NCI-H345 (cell line): Measurements from ENCODE around the gene PSMB7.

Source experiments
- DNase-seq: peaks from one replicate; lab custom pipeline; 2025; lab: John Stamatoyannopoulos, UW

PSMB7 gene

DNA sequence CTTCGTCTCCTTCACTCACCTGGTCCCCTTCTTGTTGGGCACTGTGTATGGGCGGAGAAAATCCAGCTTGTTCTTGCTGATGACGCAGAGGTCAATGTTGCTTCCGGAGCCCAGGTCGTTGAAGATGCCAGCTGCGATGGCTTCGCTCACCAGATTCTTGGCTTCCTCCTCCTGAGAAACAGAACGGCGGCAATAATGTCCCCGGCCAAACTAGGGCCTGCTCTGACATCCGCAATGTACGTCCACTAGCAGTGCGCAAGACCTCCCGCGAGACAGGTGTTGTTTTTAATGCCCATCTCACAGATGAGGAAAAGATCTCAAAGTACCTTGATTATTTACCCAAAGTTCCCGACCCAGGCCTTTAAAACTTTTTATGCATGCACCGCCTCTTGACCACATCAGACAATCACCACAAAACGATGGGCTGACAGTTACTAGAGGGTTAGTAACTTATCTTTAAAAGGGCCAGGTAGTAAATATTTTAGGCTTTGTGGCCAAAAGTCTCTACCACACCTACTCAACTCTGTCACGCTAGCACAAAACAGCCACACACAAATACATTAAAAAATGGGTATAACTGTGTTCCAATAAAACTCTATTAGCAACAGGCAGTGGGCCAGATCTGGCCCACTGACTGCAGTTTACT is 58.4 kb downstream of the PSMB7 start:
- DNase-seq = no peak

DNA sequence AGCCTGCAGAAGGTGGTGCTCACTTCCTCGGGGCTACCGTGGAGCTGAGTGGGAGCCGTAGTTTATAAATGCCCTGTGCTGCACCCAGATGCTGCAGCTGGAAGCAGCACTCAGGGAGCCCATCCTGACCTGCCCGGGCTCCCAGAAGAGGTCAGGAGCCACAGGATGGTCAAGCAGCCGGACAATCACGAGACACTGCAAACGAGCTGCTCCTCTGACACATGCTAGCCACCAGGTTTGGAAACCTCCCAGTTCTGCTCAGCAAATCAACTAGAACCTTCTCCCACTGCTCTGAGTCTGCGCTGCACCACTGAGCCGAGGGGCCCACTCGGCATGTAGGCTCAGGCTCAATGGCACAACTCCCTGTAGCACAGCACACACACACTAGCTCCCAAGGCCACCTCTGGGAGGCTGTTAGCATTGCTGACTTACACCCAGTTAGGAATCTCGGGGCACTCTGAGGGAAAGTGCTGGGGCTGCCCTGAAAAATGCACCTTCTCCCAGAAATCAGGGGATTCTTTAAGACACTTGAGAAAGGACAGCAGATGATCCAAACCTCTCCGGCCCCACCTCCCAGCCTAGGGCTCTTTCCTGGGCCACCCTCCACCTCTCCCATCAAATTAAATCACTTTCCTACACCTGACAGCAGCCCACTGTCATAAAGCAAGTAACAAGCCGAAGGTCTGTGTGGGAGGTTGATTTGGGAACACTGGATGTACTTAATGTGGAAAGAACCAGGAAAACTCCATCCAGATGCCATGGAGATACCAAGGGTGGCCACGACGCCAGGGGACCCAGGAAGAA is 59.1 kb downstream of the PSMB7 start:
- no peak for DNase-seq

DNA sequence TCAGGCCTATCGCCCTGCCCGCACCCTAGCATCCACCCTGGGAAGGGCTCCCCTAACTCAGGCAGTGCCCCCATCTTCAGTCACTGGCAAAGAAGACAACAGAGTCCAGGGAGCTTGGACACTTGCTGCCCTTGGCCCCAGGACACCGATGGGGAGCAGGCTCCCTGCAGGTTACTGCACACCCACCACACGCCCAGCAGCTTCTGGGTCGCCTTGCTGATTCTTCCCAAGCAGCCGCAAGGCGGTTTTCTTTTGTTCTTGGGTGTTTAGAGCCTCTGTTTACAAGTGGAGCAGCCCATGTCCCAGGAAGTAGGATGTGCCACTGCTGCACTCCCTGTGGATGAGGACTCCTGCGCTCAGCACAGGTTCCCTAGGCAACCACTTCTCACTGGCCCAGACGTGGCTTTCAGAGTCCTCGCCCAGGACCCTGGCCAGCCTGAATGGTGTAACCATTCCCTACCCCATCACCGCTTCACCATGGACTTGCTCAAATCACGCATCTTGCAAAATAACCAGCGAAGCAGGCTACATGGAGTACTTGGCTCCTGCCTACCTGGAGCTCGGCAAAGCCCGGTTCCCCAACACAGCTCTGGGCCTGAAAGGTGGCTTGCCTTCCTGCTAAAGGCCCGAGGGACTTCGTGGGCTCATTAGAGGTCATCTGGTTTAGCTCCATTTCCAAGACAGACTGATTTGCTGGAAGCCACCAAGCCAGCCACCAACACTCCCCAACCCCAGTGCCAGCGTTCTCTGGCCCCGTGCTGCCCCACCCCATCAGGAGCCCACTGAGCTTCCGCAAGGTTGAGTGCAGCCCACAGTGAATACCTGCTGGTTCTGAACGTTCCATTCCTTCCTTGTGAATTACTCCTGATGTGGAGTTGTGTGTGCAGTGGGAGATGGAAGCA is 60.0 kb downstream of the PSMB7 start:
- no peak for DNase-seq

DNA sequence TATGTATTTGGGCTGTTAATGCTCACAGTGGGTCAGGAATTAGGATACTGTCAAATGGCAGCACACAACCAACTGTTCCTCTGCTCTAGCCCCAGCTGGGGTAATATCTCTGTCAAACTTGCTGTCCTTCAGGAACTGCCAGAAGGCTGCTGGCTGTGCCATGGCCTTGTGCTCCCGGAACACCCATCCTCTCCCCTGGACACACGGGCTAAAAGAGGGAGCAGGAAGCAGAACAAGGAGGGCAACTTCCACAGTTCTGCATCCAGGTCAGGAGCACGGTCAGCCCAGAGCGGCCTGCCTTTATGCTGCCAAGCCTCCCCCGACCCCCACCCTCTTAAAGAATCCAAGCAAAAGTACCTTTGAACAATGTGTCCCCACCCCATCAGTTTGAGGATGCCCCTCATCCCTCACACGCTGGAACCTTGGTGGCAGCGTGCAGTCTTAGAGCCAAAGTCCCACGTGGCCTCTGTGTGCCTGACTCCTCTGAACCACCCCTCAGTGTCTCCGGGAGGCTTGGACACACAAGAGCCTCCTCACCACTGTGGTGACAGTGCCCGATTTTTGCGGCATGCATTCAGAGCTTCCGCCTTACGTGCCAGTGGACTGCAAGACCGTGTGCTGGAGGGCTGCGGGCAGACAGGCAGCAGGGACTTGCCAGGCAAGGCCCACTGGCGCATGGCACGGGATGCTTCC is 60.8 kb downstream of the PSMB7 start:
- no peak for DNase-seq

DNA sequence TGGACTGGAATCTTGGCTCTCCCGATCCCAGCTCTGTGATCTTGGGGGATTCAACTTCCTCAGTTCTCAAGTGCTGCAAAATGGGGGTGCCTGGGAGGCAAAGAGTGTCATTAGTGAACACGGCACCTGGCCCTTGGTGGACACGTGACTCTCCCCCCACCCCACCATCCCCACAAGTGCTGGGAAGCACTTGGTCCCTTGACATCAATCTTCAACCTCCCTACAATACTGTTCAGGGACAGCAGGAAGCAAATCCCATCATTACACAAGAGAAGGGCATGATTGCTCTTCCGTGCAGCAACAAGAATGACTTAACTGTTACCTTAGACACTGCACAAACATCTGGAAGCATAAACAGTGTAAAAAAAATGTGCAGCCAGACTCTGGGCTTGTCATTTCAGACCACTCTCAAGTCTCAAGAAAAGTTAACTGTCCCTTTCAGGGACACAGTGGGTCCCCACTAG is 61.4 kb downstream of the PSMB7 start:
- no peak for DNase-seq

DNA sequence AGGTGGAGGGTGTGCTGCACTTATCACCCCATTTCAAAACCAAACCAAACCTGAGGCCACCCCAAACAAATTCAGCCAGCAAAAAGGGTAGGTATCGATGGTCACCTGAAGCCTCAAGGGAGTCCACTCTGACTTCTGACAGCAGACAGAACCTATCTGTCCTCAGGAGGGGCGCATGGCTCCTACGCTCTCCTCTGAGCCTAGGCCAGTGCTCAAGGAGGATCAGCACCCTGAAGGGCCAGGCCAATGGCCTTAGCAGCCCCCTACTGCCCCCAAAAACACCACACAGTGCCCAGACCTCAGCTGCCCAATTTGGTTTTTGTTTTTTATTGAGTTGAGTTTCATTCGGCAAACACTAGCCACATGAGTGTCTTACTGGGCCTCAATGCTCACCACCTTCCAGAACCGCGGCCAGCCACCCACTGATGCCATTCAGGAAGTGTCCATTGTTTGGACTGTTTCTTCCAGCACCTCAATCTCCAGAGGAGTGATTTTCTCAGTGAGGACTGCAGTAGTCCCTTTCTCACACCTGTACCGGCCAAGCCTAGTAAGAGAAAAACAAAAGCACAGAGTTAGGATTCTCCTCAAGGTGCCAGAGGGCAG is 62.0 kb downstream of the PSMB7 start:
- no peak for DNase-seq

DNA sequence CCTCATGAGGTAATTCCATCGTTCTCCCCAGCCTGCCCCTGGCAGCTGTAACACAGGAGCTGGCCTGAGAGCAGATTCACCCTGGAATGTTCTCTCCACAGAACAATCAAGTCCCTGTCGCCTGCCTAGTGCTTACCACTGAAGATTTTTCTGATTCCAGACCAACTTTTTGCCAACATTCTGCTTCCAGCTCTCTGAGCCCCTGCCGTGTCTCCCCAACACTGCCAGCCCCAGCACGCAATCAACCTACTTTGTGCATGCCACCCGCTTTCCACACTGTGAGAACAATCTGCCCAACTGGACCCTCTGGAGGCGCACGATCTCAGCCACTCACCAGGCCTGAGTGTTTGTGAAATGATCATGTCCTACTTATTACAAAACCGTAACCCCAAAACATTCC is 62.6 kb downstream of the PSMB7 start:
- DNase-seq = no peak

DNA sequence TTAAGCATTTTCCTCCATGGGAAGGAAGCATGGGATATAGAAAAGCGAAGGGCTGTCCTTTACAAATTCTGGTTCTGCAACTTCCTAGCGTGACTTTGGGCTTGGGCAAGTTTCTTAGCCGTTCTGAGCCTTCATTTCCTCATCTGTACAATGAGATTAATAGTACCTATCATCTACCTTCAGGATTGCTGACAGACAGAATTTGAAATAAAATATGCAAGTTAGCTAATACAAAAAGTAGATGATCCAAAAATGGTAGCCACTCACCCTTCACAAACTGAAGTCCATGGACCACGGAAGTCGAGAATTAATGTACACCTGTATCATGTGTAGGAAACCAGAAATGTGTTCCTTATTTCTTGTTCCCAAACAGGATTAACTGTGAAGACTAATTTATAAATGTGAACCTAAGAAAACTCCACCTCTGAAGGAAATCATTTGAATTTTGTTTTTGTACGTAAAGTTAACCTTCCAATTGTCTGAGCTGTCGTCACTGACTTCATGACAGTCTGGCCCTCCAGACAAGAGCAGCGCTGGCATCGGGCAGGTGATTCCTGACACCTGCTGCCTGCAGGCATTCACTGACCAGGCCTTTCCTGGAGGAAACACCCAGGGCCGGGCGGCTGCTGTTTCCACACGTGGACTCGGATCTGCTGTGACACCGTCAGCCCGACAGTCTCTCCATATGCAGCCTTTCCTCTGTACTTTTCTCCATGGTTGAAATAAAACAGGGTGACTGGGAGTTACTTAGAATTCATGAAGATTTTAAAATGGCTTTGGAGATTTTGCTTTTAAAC is 63.4 kb downstream of the PSMB7 start:
- DNase-seq = no peak

DNA sequence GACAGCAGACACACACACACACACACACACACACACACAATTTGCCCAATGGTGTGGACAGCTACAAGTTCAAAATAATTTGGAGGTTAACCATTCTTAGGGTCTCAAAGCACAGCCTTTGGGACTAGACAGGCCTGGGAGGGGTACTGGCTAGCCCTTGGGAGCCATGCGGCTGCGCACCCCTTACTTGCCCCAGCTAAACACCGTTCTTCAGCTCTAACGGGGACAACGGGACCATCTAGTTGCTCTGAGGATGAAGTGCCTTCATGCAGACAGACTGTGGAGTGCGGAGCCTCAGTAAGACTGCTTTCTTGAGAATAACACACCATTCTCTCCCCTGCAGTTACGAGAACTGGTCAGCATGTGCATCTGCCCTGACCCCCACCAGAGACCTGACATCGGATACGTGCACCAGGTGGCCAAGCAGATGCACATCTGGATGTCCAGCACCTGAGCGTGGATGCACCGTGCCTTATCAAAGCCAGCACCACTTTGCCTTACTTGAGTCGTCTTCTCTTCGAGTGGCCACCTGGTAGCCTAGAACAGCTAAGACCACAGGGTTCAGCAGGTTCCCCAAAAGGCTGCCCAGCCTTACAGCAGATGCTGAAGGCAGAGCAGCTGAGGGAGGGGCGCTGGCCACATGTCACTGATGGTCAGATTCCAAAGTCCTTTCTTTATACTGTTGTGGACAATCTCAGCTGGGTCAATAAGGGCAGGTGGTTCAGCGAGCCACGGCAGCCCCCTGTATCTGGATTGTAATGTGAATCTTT is 64.6 kb downstream of the PSMB7 start:
- no peak for DNase-seq

DNA sequence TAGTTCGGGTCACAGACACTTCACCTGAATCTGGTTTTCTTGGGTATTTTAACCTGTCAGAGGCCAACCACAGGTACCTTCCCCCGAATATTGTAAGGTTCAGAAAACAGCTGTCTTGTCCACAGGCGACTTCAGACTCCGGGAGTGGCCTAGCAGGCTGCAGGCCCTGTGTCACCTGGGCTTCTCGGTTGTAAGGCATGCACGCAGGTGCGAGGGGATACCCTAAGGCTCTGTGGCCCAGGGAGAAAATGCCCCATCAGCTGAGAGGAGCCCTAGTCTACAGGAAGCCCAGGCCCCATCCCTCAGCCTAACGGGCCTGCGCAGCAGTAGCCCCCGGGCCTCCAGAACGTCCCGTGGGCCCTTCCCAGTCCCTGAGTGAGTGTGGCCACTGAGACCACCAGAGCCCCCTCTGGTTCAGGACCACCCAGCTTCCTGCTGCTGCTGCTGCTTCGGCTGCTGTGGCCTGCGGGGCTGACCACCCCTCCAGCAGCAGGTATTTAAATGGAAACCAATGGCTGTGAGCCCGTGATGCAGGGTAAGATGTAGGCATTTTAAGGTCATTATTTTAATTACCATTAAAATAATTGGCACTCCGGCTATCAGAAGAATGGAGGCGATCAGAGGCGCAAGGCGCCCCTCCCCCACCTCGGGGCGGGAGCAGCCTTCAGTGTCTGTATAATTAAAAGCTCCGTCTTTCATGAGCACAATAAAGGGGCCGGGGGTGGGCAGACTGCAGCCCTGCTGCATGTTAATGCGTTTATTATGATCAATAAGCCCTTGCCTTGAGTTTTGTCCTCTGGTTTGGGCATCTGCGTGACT is 65.4 kb downstream of the PSMB7 start:
- no peak for DNase-seq

DNA sequence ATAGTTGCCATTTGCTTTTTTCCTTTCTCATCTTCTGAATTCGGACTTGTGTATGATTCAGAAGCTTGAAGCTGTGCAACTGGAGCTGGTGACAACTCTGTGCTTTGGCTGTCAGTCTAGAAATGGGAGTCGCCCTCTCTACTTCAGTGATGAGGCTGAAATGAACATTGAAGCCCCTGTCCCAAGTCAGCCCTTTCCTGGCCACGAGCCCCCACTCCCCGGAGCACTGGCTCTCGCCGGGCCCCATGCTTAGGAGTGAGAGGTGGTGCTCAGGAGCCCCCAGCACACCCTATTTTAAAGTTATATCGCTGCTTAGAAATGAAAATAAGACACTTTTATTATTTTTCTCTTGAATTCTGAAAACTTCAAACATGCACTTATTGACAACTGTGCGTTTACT is 66.0 kb downstream of the PSMB7 start:
- no peak for DNase-seq

DNA sequence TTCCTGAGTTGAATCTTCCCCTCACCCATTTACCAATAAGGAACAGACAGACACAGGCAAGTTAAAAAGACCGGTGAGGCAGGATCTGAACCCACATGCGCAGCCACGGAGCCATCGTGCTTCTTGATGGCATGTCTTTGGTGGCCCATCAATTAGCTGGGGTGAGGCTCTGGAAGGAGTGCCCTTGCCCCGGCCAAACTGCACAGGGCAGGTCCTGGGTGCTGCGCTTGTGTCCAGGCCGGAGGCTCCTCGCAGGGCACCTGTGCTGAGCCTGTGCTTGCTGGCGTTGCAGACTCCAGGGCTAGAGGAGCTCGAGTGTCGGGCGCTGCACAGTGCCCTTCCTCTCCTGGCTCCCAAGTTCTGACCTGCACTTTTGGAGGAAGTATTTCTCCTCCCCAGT is 66.4 kb downstream of the PSMB7 start:
- DNase-seq = no peak

DNA sequence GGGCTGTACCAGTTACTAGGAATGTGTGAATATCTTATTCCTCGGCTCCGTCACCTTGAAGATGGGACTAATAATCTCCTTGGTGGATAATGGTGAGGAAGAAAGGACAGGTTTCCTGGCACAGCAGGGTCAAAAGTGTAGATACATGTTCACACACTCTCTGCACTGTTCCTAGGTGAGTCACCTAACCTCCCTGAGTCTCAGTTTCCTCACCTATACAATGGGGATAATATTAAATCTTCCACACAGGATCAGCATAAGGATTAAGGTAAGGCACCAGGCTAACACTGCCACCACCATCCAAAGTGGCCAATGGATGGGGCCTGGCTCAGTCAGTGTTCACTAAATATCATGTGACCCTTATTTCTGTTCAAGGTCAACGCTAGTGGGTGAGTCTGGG is 66.9 kb downstream of the PSMB7 start:
- no peak for DNase-seq

DNA sequence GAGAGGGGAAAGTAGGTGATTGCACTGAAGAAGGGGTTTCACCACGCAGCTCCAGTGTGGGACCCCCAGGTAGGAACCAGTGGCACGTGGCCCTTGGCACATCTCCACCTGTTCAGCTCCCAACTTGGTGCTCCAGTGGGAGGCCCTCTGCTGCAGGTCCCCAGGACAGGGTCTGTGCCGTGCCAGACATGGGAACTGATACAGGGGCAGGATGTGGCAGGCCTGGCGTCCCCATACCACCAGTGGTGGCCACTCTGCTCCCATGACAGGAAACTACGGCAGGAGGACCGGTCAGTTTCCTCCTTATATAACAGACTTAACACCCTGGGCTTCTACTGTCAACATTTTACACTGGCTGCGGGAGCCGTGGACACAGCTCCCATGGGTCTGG is 67.3 kb downstream of the PSMB7 start:
- no peak for DNase-seq

DNA sequence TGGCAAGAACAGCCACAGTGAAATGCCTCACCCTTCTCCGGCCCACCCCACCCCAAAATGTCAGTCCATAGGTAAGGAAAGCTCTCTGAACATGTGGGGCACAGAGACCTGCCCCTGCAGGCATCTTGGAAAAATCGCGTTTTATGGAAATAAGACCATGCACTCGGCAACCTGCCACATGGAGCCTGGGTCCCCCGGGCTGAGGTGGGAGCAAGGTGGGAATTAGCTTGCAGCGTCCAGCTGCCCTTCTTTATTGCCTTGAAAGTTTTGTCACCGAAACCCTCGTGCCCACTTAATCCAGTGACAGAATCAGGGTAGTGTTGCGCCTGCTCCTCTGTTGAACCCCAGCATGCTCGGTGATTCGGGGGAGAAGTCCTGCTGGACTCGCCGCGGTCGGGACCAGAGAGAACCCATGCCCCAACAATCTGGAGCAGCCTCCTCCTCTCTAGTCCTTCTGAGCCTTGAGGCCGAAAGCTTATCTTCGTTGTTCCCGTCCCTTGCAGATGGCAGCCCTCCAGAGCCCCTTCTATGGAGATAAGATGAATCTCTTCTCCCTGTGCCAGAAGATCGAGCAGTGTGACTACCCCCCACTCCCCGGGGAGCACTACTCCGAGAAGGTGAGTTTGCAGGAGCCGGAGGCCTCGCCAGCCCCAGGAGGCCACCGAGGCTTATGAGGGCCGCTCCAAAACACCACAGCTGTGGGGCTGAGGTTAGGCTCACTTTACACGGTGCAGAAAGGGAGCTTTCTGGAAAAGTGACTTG is 67.9 kb downstream of the PSMB7 start:
- DNase-seq = no peak

DNA sequence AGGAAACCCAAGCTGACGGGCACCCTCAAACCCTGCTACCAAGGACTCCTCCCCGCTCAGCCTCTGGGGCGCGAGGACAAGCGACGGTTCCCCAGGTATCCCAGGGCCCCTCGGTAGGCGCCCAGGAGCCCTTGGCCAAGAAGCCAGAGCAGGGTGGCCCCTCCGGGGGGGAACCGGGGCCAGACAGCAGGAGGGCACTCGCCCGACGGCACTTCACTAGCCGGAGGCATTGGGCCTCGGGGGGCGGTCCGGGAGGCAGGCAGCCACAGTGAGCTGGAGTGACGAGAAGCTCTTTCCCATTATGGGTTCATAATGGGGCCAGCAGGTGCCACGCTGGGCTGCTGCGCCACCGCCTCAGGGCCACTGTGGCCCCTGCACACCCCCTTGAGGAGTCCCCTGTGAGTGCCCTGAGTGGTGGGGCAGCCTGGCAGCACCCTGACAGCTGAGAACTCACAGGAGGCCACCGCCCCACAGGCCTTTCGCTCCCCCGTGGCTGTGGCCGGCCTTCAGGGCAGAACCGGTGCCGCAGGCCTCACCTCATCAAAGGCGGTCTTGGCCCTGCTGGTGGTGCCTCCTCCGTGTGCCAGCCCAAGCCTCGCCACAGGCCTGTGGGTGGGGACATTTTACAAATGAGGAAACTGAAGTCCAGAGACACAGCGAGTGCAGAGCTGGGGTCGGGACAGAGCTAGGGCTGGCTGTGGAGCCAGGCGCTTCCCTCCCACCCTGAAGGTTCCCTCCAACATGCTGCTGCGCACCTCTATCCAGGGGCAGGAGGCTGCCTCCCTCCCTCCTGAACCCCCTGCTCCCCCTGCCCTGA is 68.7 kb downstream of the PSMB7 start:
- no peak for DNase-seq

DNA sequence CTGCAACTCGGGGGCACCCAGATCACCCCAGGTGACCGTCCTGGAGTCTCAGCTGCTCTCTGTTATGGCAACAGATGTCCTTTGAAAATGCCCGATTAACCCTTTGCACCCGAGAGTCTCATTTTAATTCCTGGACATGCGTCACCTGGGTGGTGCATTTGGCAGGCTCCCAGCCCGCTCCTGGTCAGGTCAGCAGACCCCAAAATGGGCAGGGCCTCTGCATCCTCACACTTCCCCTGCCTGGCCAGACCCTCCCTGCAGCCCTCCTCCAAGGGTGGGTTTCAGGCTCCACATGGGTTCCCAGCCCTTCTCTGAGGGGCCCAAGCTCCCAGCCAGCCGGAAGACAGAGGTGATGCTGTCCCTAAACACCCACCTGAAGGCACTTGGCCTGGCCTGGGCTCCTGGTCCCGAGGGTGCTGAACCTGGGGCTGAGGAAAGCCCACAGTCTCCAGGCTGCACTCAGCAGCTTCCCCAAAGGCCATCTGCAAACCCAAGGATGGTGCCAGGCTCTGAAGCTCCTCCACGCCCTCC is 69.4 kb downstream of the PSMB7 start:
- no peak for DNase-seq
